SK-N-SH (cell line): Measurements from ENCODE around the gene LDHAL6A. TPM values are rescaled to one million over a fixed set of nuclear protein-coding genes. Genes with fewer than 3 reads are reported as not detected.

Source experiments
- CTCF ChIA-PET: fragments of 300-600, 350-600 bp; formaldehyde crosslinking; extraction: SDS; loops from one replicate; lab custom pipeline; 2021; lab: Yijun Ruan, JAX
- POLR2A ChIA-PET: fragments of 350-600 bp; sonication (Branson Sonifier 250); formaldehyde crosslinking; extraction: SDS; loops from one replicate; lab custom pipeline; 2020; ENCODE audit warnings: antibody characterized with exemption, inconsistent platforms; lab: Yijun Ruan, JAX
- DNase-seq: peaks from one replicate; pipeline ENCODE4 v3.0.0; 2012
- H2AFZ ChIP-seq: fragments of 200-600 bp; sonication (generic); 2 replicates; pipeline ENCODE4 v1.8.1; 2016; ENCODE audit warnings: antibody characterized with exemption, mild to moderate bottlenecking, low read depth
- H3F3A ChIP-seq: fragments of 200-600 bp; sonication (generic); replicated peaks from 2 replicates; pipeline ENCODE3; 2016; ENCODE audit warnings: antibody characterized with exemption, mild to moderate bottlenecking; ENCODE audit not compliant: insufficient read depth
- H3K27ac ChIP-seq, 2 experiments: fragments of 200-500 bp in 1 of 2; fragments of 200-600 bp in 1 of 2; sonication (Bioruptor generic) in 1 of 2; sonication (generic), shearing (Covaris generic) in 1 of 2; 2 replicates each; pipeline versions ENCODE4 v1.5.1 to v1.6.1; 2014 to 2016; ENCODE audit warnings: low read depth in 2 of 2, inconsistent platforms in 1 of 2, low read length in 1 of 2, mild to moderate bottlenecking in 1 of 2, mixed read lengths in 1 of 2
- H3K27me3 ChIP-seq: fragments of 200-600 bp; sonication (generic), shearing (Covaris generic); 2 replicates; pipeline ENCODE4 v1.6.1; 2016; ENCODE audit warnings: mixed run types; ENCODE audit not compliant: insufficient read depth
- H3K36me3 ChIP-seq, 2 experiments: fragments of 200-500 bp in 1 of 2; fragments of 200-600 bp in 1 of 2; sonication (Bioruptor generic) in 1 of 2; sonication (generic) in 1 of 2; replicated peaks in 1 of 2; 2 replicates each; pipeline versions ENCODE3 to v1.5.1; 2014 to 2016; ENCODE audit warnings: low read length in 1 of 2, mild to moderate bottlenecking in 1 of 2; ENCODE audit not compliant: insufficient read depth in 2 of 2, control insufficient read depth in 1 of 2
- H3K4me1 ChIP-seq, 2 experiments: fragments of 200-500 bp in 1 of 2; fragments of 200-600 bp in 1 of 2; sonication (Bioruptor generic) in 1 of 2; sonication (generic), shearing (Covaris generic) in 1 of 2; 2 replicates each; pipeline versions ENCODE4 v1.5.1 to v1.6.1; 2014 to 2016; ENCODE audit warnings: low read depth in 1 of 2, low read length in 1 of 2, mixed run types in 1 of 2; ENCODE audit not compliant: insufficient read depth in 2 of 2, control insufficient read depth in 1 of 2
- H3K4me2 ChIP-seq: fragments of 200-600 bp; sonication (generic), shearing (Covaris generic); 2 replicates; pipeline ENCODE4 v1.6.1; 2017; ENCODE audit warnings: mixed run types
- H3K4me3 ChIP-seq, 2 experiments: fragments of 200-500 bp in 1 of 2; fragments of 200-600 bp in 1 of 2; sonication (Bioruptor generic) in 1 of 2; sonication (generic), shearing (Covaris generic) in 1 of 2; 2 replicates each; pipeline versions ENCODE4 v1.5.1 to v1.8.1; 2014 to 2016; ENCODE audit warnings: low read depth in 2 of 2, inconsistent platforms in 1 of 2, low read length in 1 of 2, mild to moderate bottlenecking in 1 of 2, mixed read lengths in 1 of 2, moderate library complexity in 1 of 2
- H3K79me2 ChIP-seq: fragments of 200-600 bp; sonication (generic); 2 replicates; pipeline ENCODE4 v1.8.1; 2017; ENCODE audit warnings: mild to moderate bottlenecking; ENCODE audit not compliant: insufficient read depth
- H3K9ac ChIP-seq: fragments of 200-600 bp; sonication (generic); 2 replicates; pipeline ENCODE4 v1.6.1; 2017; ENCODE audit warnings: mixed run types
- H3K9me2 ChIP-seq: fragments of 200-600 bp; sonication (generic); 2 replicates; pipeline ENCODE4 v1.6.1; 2017; ENCODE audit warnings: mixed run types
- H3K9me3 ChIP-seq: fragments of 200-600 bp; sonication (generic); 2 replicates; pipeline ENCODE4 v1.6.1; 2017; ENCODE audit warnings: mixed run types, mild to moderate bottlenecking, moderate library complexity
- H4K20me1 ChIP-seq: fragments of 200-600 bp; sonication (generic); 2 replicates; pipeline ENCODE4 v1.6.1; 2017; ENCODE audit warnings: mild to moderate bottlenecking, mixed run types; ENCODE audit not compliant: insufficient read depth
- ELF1 ChIP-seq: IDR thresholded peaks from 2 replicates; pipeline ENCODE4 v1.4.0; 2012
- EP300 ChIP-seq, 2 experiments: IDR thresholded peaks; 2 replicates each; pipeline versions ENCODE4 v1.4.0 to v1.6.1; 2012; ENCODE audit warnings: borderline replicate concordance in 1 of 2, low read depth in 1 of 2, low read length in 1 of 2
- EZH2phosphoT487 ChIP-seq: fragments of 200-600 bp; sonication (generic); IDR thresholded peaks from 2 replicates; pipeline ENCODE4 v1.6.1; 2017; ENCODE audit warnings: low read depth, mixed run types, mild to moderate bottlenecking, antibody characterized with exemption, moderate library complexity, borderline replicate concordance
- FOXJ3 ChIP-seq: sonication (generic); formaldehyde crosslinking; IDR thresholded peaks from 2 replicates; pipeline ENCODE4 v1.5.1; 2020; ENCODE audit warnings: mild to moderate bottlenecking, missing genetic modification reagents
- GATA2 ChIP-seq: sonication (generic); formaldehyde crosslinking; IDR thresholded peaks from 2 replicates; pipeline ENCODE4 v1.5.0; 2020; ENCODE audit warnings: mild to moderate bottlenecking, missing genetic modification reagents
- JUND ChIP-seq: IDR thresholded peaks from 2 replicates; pipeline ENCODE4 v1.4.0; 2012
- MEF2A ChIP-seq: IDR thresholded peaks from 2 replicates; pipeline ENCODE4 v1.4.0; 2012; ENCODE audit warnings: low read depth, borderline replicate concordance
- NFIC ChIP-seq: IDR thresholded peaks from 2 replicates; pipeline ENCODE4 v1.4.0; 2012; ENCODE audit warnings: borderline replicate concordance
- POLR2AphosphoS5 ChIP-seq: IDR thresholded peaks from 2 replicates; pipeline ENCODE4 v1.6.1; 2012; ENCODE audit warnings: low read depth, low read length
- RFX5 ChIP-seq: IDR thresholded peaks from 2 replicates; pipeline ENCODE4 v1.6.1; 2012; ENCODE audit warnings: mild to moderate bottlenecking, improper control_type of control experiment, low read length
- RXRA ChIP-seq: IDR thresholded peaks from 2 replicates; pipeline ENCODE4 v1.4.0; 2012; ENCODE audit warnings: low read depth, mild to moderate bottlenecking, borderline replicate concordance
- SMC3 ChIP-seq: IDR thresholded peaks from 2 replicates; pipeline ENCODE4 v1.6.1; 2012; ENCODE audit warnings: low read depth, low read length, improper control_type of control experiment
- TCF12 ChIP-seq: IDR thresholded peaks from 2 replicates; pipeline ENCODE4 v1.4.0; 2012
- TEAD4 ChIP-seq: IDR thresholded peaks from 2 replicates; pipeline ENCODE4 v1.4.0; 2012; ENCODE audit warnings: mild to moderate bottlenecking, borderline replicate concordance; ENCODE audit not compliant: insufficient read depth
- WGBS: methylation state at CpG from one replicate; pipeline ENCODE4 v1.1.6; 2017; ENCODE audit warnings: low lambda C conversion rate; 5-methylcytosine and 5-hydroxymethylcytosine counted together
- polyA plus RNA-seq, 3 experiments: library from polyadenylated mRNA; depleted of rRNA; stranded (reverse); fragments of >200 nt; gene quantifications; 2 replicates each; pipeline ENCODE4 v1.2.3, GENCODE V29; 2012
- TF ChIP-seq, protein P1 (sequence below): IDR thresholded peaks from 2 replicates; pipeline ENCODE4 v1.6.1; 2012; ENCODE audit warnings: mild to moderate bottlenecking, low read depth, low read length, moderate library complexity
- TF ChIP-seq, protein P2 (sequence below): fragments of 200-600 bp; sonication (generic); IDR thresholded peaks from 2 replicates; pipeline ENCODE4 v1.6.1; 2017; ENCODE audit warnings: antibody characterized with exemption, mild to moderate bottlenecking, moderate library complexity

Gene LDHAL6A
- polyA plus RNA-seq, 1 of the 3 experiments (the other 2 are of a cell fraction), result not detected

DNA sequence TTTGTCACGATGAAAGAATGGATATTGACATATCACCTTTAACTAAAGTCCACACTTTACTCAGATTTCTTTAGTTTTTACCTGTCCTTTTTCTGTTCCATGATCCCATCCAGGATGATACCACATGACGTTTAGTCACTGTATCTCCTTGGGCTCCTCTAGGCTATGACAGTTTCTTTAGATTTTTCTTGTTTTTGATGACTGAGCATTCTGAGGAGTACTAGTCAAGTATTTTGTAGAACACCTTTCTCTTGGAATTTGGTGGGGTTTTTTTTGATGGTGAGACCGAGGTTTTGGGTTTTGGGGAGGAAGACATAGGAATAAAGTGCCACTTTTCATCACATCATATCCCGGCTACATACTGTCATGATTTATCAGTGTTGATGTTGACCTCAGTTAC lies 4.0 kb downstream of the LDHAL6A start:
- Histone ChIP-seq H3K27me3 (no peaks in the 10 kb centered on the region), H3K9me2 (no peaks in the 10 kb centered on the region), H3K9me3 (no peaks in the 10 kb centered on the region)
- POLR2A ChIA-PET, result no interaction called here
- no peak for DNase-seq
- TF ChIP-seq RXRA (no peak), TCF12 (no peak), ELF1 (no peak)
- TF ChIP-seq, protein P1, sequence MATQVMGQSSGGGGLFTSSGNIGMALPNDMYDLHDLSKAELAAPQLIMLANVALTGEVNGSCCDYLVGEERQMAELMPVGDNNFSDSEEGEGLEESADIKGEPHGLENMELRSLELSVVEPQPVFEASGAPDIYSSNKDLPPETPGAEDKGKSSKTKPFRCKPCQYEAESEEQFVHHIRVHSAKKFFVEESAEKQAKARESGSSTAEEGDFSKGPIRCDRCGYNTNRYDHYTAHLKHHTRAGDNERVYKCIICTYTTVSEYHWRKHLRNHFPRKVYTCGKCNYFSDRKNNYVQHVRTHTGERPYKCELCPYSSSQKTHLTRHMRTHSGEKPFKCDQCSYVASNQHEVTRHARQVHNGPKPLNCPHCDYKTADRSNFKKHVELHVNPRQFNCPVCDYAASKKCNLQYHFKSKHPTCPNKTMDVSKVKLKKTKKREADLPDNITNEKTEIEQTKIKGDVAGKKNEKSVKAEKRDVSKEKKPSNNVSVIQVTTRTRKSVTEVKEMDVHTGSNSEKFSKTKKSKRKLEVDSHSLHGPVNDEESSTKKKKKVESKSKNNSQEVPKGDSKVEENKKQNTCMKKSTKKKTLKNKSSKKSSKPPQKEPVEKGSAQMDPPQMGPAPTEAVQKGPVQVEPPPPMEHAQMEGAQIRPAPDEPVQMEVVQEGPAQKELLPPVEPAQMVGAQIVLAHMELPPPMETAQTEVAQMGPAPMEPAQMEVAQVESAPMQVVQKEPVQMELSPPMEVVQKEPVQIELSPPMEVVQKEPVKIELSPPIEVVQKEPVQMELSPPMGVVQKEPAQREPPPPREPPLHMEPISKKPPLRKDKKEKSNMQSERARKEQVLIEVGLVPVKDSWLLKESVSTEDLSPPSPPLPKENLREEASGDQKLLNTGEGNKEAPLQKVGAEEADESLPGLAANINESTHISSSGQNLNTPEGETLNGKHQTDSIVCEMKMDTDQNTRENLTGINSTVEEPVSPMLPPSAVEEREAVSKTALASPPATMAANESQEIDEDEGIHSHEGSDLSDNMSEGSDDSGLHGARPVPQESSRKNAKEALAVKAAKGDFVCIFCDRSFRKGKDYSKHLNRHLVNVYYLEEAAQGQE, result no peak
- TF ChIP-seq, protein P2, sequence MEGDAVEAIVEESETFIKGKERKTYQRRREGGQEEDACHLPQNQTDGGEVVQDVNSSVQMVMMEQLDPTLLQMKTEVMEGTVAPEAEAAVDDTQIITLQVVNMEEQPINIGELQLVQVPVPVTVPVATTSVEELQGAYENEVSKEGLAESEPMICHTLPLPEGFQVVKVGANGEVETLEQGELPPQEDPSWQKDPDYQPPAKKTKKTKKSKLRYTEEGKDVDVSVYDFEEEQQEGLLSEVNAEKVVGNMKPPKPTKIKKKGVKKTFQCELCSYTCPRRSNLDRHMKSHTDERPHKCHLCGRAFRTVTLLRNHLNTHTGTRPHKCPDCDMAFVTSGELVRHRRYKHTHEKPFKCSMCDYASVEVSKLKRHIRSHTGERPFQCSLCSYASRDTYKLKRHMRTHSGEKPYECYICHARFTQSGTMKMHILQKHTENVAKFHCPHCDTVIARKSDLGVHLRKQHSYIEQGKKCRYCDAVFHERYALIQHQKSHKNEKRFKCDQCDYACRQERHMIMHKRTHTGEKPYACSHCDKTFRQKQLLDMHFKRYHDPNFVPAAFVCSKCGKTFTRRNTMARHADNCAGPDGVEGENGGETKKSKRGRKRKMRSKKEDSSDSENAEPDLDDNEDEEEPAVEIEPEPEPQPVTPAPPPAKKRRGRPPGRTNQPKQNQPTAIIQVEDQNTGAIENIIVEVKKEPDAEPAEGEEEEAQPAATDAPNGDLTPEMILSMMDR, result no peak
- TF ChIP-seq, all 33 proteins: peak for 0
- no peaks in the 10 kb centered on the region for H3F3A ChIP-seq
- no peak overlapping the region for H3K4me2 ChIP-seq
- no peaks in the 10 kb centered on the region for H3K36me3 ChIP-seq
- no peak overlapping the region for H2AFZ ChIP-seq
- CTCF ChIA-PET, result no interaction called here
- no peaks in the 10 kb centered on the region for H3K79me2 ChIP-seq
- H3K4me1 ChIP-seq, result no peaks in the 10 kb centered on the region; a peak in 1 of 4 replicates
- WGBS, result 75% methylated on average over 4 of the region's 4 CpGs
- H3K4me3 ChIP-seq, result no peak overlapping the region
- H3K27ac ChIP-seq, result no peak overlapping the region
- no peaks in the 10 kb centered on the region for H4K20me1 ChIP-seq
- no peak overlapping the region for H3K9ac ChIP-seq

DNA sequence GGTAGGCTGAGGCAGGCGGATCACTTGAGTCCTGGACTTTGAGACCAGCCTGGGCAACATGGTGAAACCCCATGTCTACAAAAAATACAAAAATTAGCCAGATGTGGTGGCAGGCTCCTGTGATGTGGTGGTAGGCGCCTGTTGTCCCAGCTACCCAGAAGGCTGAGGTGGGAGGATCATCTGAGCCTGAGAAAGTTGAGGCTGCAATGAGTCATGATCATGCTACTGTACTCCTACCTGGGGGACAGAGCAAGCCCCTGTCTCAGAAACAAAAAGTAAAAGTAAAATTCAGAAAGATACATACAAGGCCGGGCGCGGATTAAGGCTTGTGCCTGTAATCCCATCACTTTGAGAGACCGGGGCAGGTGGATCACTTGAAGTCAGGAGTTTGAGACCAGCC lies 6.3 kb downstream of the LDHAL6A start:
- Histone ChIP-seq H3K4me3 (no peak overlapping the region), H4K20me1 (no peaks in the 10 kb centered on the region), H3K9ac (no peak overlapping the region), H3K27me3 (no peaks in the 10 kb centered on the region), H3K9me3 (no peaks in the 10 kb centered on the region), H3F3A (no peaks in the 10 kb centered on the region), H2AFZ (no peak overlapping the region), H3K27ac (no peak overlapping the region), H3K4me1 (no peaks in the 10 kb centered on the region; a peak in 1 of 4 replicates), H3K9me2 (no peaks in the 10 kb centered on the region), H3K79me2 (no peaks in the 10 kb centered on the region), H3K36me3 (no peaks in the 10 kb centered on the region), H3K4me2 (no peak overlapping the region)
- CTCF ChIA-PET, result no interaction called here
- POLR2A ChIA-PET, result no interaction called here
- no peak for DNase-seq
- WGBS, result 96% methylated on average over 6 of the region's 6 CpGs
- TF ChIP-seq ELF1 (no peak), NFIC (no peak), JUND (no peak), FOXJ3 (no peak), TEAD4 (no peak), POLR2AphosphoS5 (no peak), RFX5 (no peak), RXRA (no peak), GATA2 (CRISPR knock-in tag) (no peak), EZH2phosphoT487 (no peak), EP300 (IDR thresholded peaks at IDR 0.05; ENCODE audit: borderline replicate concordance in 1 of 2, low read depth in 1 of 2, low read length in 1 of 2) (no peak), MEF2A (no peak), SMC3 (no peak)
